Naive thymus-derived CD8-positive, alpha-beta T cell (primary cell): ENCODE data around the gene HORMAD2. TPM values are rescaled to one million over a fixed set of nuclear protein-coding genes. Genes with fewer than 3 reads are reported as not detected.
"Not testable (repeated sequence)": the region's sequence is repeated elsewhere in the genome, so short reads cannot be mapped to it uniquely, and the experiment has no call there.

Experiments used
- ATAC-seq, 2 donors: fragments of 150-1000 bp; cut with Tn5 transposase in 1 of 2; sonication (Bioruptor Pico), chemical (Tn5 transposase) in 1 of 2; 1 replicate in 1 of 2; 2 replicates in 1 of 2; pipeline ENCODE4 v1.10.0; 2021; ENCODE audit warnings: mild to moderate bottlenecking in 2 of 2, moderate library complexity in 2 of 2
- POLR2A ChIA-PET: fragments of 350-600 bp; sonication (Branson Sonifier 250); formaldehyde crosslinking; loops from one replicate; lab custom pipeline; 2021; ENCODE audit warnings: antibody characterized with exemption; lab: Charles Lee
- DNase-seq, 10 donors: peaks; one replicate each; pipeline versions ENCODE4 v3.0.0 to v3.0.0-alpha.2; 2020 to 2022
- H3K27ac Mint-ChIP-seq, 10 donors: one replicate each; pipeline ENCODE4 v1.8.0; 2020 to 2022; ENCODE audit warnings: mild to moderate bottlenecking in 10 of 10, mixed read lengths in 10 of 10, moderate library complexity in 4 of 10, inconsistent platforms in 1 of 10
- H3K27me3 Mint-ChIP-seq, 5 donors: one replicate each; pipeline ENCODE4 v1.8.0; 2021 to 2022; ENCODE audit warnings: mixed read lengths in 5 of 5
- H3K36me3 Mint-ChIP-seq, 3 donors: one replicate each; pipeline ENCODE4 v1.8.0; 2020 to 2022; ENCODE audit warnings: mixed read lengths in 3 of 3, mild to moderate bottlenecking in 2 of 3, inconsistent platforms in 1 of 3
- H3K4me1 Mint-ChIP-seq, 4 donors: one replicate each; pipeline ENCODE4 v1.8.0; 2021 to 2022; ENCODE audit warnings: mixed read lengths in 4 of 4
- H3K4me3 Mint-ChIP-seq, 10 donors: one replicate each; pipeline ENCODE4 v1.8.0; 2020 to 2022; ENCODE audit warnings: mild to moderate bottlenecking in 10 of 10, mixed read lengths in 10 of 10, moderate library complexity in 6 of 10, inconsistent platforms in 1 of 10
- H3K9me3 Mint-ChIP-seq, 9 donors: one replicate each; pipeline ENCODE4 v1.8.0; 2020 to 2022; ENCODE audit warnings: mixed read lengths in 9 of 9, mild to moderate bottlenecking in 3 of 9, inconsistent platforms in 1 of 9, moderate library complexity in 1 of 9
- polyA plus RNA-seq, 3 donors: library from polyadenylated mRNA; unstranded; fragments of 300-500 nt; fragmentation: Illumina TruSeq; gene quantifications; one replicate each; pipeline ENCODE4 v1.2.3, GENCODE V29; 2021
- total RNA-seq, 8 experiments: library from RNA in 2 of 8; stranded (reverse) in 2 of 8; gene quantifications; one replicate each; pipeline ENCODE4 v1.2.3 and lab custom pipeline; 2021 to 2026

Gene HORMAD2
- total and polyA plus RNA-seq, 5 experiments from 2014 or later, result not detected

- Mint-ChIP-seq H3K27ac (no peak overlapping the region), H3K4me1 (peaks cover 0 to 11% (median 5%) of the 10 kb centered on the region in 4 donors), H3K4me3 (no peak overlapping the region), H3K9me3 (no peaks in the 10 kb centered on the region), H3K36me3 (no peaks in the 10 kb centered on the region), H3K27me3 (peaks cover 0 to 9% (median 4%) of the 10 kb centered on the region in 5 donors)
- DNase-seq (no peak), ATAC-seq (no peak)
- POLR2A ChIA-PET, result no interaction called here
These were observed 35.3 kb upstream of the HORMAD2 start for GRCh38 chr22:30044881-30045493.

GRCh38 chr22:30045494-30045887 is 34.8 kb upstream of the HORMAD2 start:
- POLR2A ChIA-PET, result interaction anchor here (1.1 kb wide), 1 partner anchor 32 kb away, joined by 3 read pairs; no protein-coding TSS in a partner anchor
- H3K4me3 Mint-ChIP-seq, result no peak overlapping the region

GRCh38 chr22:30045901-30046715 is 34.2 kb upstream of the HORMAD2 start:
- Mint-ChIP-seq H3K4me3 (peak overlapping the region in 2 of 10 donors; percentile 28 to 33), H3K4me1 (peaks cover 0 to 11% (median 5%) of the 10 kb centered on the region in 4 donors), H3K27ac (peak overlapping the region in 1 of 10 donors; percentile 67), H3K9me3 (no peaks in the 10 kb centered on the region), H3K27me3 (peaks cover 0 to 9% (median 4%) of the 10 kb centered on the region in 5 donors), H3K36me3 (no peaks in the 10 kb centered on the region)
- no peak for ATAC-seq
- POLR2A ChIA-PET, result interaction anchor here (1.1 kb wide), 1 partner anchor 32 kb away, joined by 3 read pairs; no protein-coding TSS in a partner anchor
- DNase-seq, result no peak

More at GRCh38 chr22:30045494-30045887, 34.8 kb upstream of the HORMAD2 start:
- no peaks in the 10 kb centered on the region for H3K9me3 Mint-ChIP-seq
- peaks cover 0 to 9% (median 4%) of the 10 kb centered on the region in 5 donors for H3K27me3 Mint-ChIP-seq
- H3K27ac Mint-ChIP-seq, result no peak overlapping the region
- no peak for ATAC-seq
- no peaks in the 10 kb centered on the region for H3K36me3 Mint-ChIP-seq
- no peak for DNase-seq
- peaks cover 0 to 11% (median 5%) of the 10 kb centered on the region in 4 donors for H3K4me1 Mint-ChIP-seq

GRCh38 chr22:30046716-30047363 is 33.4 kb upstream of the HORMAD2 start:
- no peaks in the 10 kb centered on the region for H3K36me3 Mint-ChIP-seq
- peaks cover 0 to 11% (median 5%) of the 10 kb centered on the region in 4 donors for H3K4me1 Mint-ChIP-seq
- peak overlapping the region in 6 of 10 donors; percentile 26 to 61 (median 44) for H3K4me3 Mint-ChIP-seq
- DNase-seq (no peak), ATAC-seq (no peak)
- peak overlapping the region in 6 of 10 donors; percentile 16 to 73 (median 32) for H3K27ac Mint-ChIP-seq
- peaks cover 0 to 9% (median 4%) of the 10 kb centered on the region in 5 donors for H3K27me3 Mint-ChIP-seq
- POLR2A ChIA-PET, result interaction anchor here (0.5 kb wide), 1 partner anchor 743 kb away, joined by 4 read pairs; no protein-coding TSS in a partner anchor
- no peaks in the 10 kb centered on the region for H3K9me3 Mint-ChIP-seq

GRCh38 chr22:30047364-30047738 is 32.9 kb upstream of the HORMAD2 start:
- DNase-seq (peak in 6 of 10 donors; percentile 4 to 44 (median 22)), ATAC-seq (peak; percentile 53 to 82)
- POLR2A ChIA-PET, result no interaction called here
- peaks cover 0 to 11% (median 5%) of the 10 kb centered on the region in 4 donors for H3K4me1 Mint-ChIP-seq
- H3K27me3 Mint-ChIP-seq, result peaks cover 0 to 9% (median 4%) of the 10 kb centered on the region in 5 donors
- H3K36me3 Mint-ChIP-seq, result no peaks in the 10 kb centered on the region
- H3K27ac Mint-ChIP-seq, result peak overlapping the region in 7 of 10 donors; percentile 16 to 73 (median 34)
- H3K9me3 Mint-ChIP-seq, result no peaks in the 10 kb centered on the region
- peak overlapping the region in 7 of 10 donors; percentile 14 to 61 (median 43) for H3K4me3 Mint-ChIP-seq

GRCh38 chr22:30048681-30049080 is 31.6 kb upstream of the HORMAD2 start:
- DNase-seq (no peak), ATAC-seq (no peak)
- H3K27ac Mint-ChIP-seq, result no peak overlapping the region
- H3K27me3 Mint-ChIP-seq, result peaks cover 0 to 5% (median 2%) of the 10 kb centered on the region in 5 donors
- H3K9me3 Mint-ChIP-seq, result no peaks in the 10 kb centered on the region
- H3K36me3 Mint-ChIP-seq, result no peaks in the 10 kb centered on the region
- H3K4me1 Mint-ChIP-seq, result peaks cover 0 to 11% (median 5%) of the 10 kb centered on the region in 4 donors
- H3K4me3 Mint-ChIP-seq, result no peak overlapping the region
- POLR2A ChIA-PET, result no interaction called here

GRCh38 chr22:30054067-30054763 is 26.0 kb upstream of the HORMAD2 start:
- Mint-ChIP-seq H3K27ac (no peak overlapping the region), H3K9me3 (peaks cover 9 to 31% (median 15%) of the 10 kb centered on the region in 9 donors), H3K36me3 (peaks cover 3 to 21% (median 16%) of the 10 kb centered on the region in 3 donors), H3K27me3 (peaks cover 0 to 9% (median 4%) of the 10 kb centered on the region in 5 donors), H3K4me3 (no peak overlapping the region), H3K4me1 (no peaks in the 10 kb centered on the region)
- ATAC-seq (no peak), DNase-seq (no peak)
- POLR2A ChIA-PET, result no interaction called here

- Mint-ChIP-seq H3K9me3 (peaks cover 11 to 35% (median 15%) of the 10 kb centered on the region in 9 donors), H3K27ac (no peak overlapping the region), H3K36me3 (peaks cover 3 to 24% (median 19%) of the 10 kb centered on the region in 3 donors), H3K27me3 (peaks cover 1 to 10% (median 7%) of the 10 kb centered on the region in 5 donors), H3K4me3 (no peak overlapping the region), H3K4me1 (no peaks in the 10 kb centered on the region)
- ATAC-seq, result no peak
- no peak for DNase-seq
- POLR2A ChIA-PET, result no interaction called here
These were observed 25.5 kb upstream of the HORMAD2 start for GRCh38 chr22:30054764-30055069.

GRCh38 chr22:30056015-30056414 is 24.2 kb upstream of the HORMAD2 start:
- Mint-ChIP-seq H3K36me3 (peaks cover 3 to 24% (median 22%) of the 10 kb centered on the region in 3 donors), H3K9me3 (peaks cover 11 to 35% (median 15%) of the 10 kb centered on the region in 9 donors), H3K4me3 (no peak overlapping the region), H3K27ac (no peak overlapping the region), H3K27me3 (peaks cover 1 to 10% (median 7%) of the 10 kb centered on the region in 5 donors), H3K4me1 (no peaks in the 10 kb centered on the region)
- ATAC-seq (no peak), DNase-seq (no peak)
- POLR2A ChIA-PET, result interaction anchor here (0.7 kb wide), 1 partner anchor 52 kb away, joined by 9 read pairs; no protein-coding TSS in a partner anchor

GRCh38 chr22:30057375-30057774 is 22.9 kb upstream of the HORMAD2 start:
- H3K4me1 Mint-ChIP-seq, result no peaks in the 10 kb centered on the region
- H3K27ac Mint-ChIP-seq, result no peak overlapping the region
- H3K27me3 Mint-ChIP-seq, result peaks cover 1 to 10% (median 8%) of the 10 kb centered on the region in 5 donors
- H3K36me3 Mint-ChIP-seq, result peaks cover 3 to 30% (median 22%) of the 10 kb centered on the region in 3 donors
- DNase-seq (no peak), ATAC-seq (no peak)
- no peak overlapping the region for H3K4me3 Mint-ChIP-seq
- H3K9me3 Mint-ChIP-seq, result peaks cover 12 to 41% (median 18%) of the 10 kb centered on the region in 9 donors
- POLR2A ChIA-PET, result no interaction called here

- DNase-seq, H3K4me3 Mint-ChIP-seq, H3K27ac Mint-ChIP-seq, ATAC-seq, POLR2A ChIA-PET, H3K4me1 Mint-ChIP-seq: not testable (repeated sequence)
- Mint-ChIP-seq H3K36me3 (peaks cover 3 to 46% (median 25%) of the 10 kb centered on the region in 3 donors), H3K9me3 (peaks cover 19 to 62% (median 39%) of the 10 kb centered on the region in 9 donors), H3K27me3 (peaks cover 3 to 14% (median 9%) of the 10 kb centered on the region in 5 donors)
These were observed 20.8 kb upstream of the HORMAD2 start for GRCh38 chr22:30059346-30060020.
